Fibroblast of villous mesenchyme (primary cell): ENCODE measurements around the gene TMEM135. TPM values are rescaled to one million over a fixed set of nuclear protein-coding genes. Genes with fewer than 3 reads are reported as not detected.
A peak's percentile ranks its signal among the peaks of the same experiment; 100 is the strongest.

Source experiments
- DNase-seq: peaks from one replicate; pipeline ENCODE4 v3.0.0-alpha.2; 2010; ENCODE audit warnings: low read depth
- H3K4me3 ChIP-seq: 2 replicates; pipeline ENCODE4 v1.5.1; 2011; ENCODE audit warnings: low read depth, mild to moderate bottlenecking, low read length
- CTCF ChIP-seq: IDR thresholded peaks from 2 replicates; pipeline ENCODE4 v1.5.1; 2012; ENCODE audit warnings: low read depth, mild to moderate bottlenecking, low read length; ENCODE audit not compliant: insufficient read depth
- total RNA-seq: library from RNA; depleted of rRNA; stranded (reverse); fragments of >200 nt; gene quantifications from 2 replicates; pipeline ENCODE4 v1.2.3, GENCODE V29; 2012

The TMEM135 gene
- total RNA-seq, 1 donor, result 35.4 TPM

- TF ChIP-seq CTCF, result no peak
- no peak overlapping the region for H3K4me3 ChIP-seq
- DNase-seq, result no peak
Measured at GRCh38 chr11:87323899-87324298, 286.2 kb downstream of the TMEM135 start.

GRCh38 chr11:87324817-87325489, 287.2 kb downstream of the TMEM135 start:
- no peak overlapping the region for H3K4me3 ChIP-seq
- peak; percentile 22 for DNase-seq
- TF ChIP-seq CTCF, result no peak

GRCh38 chr11:87325490-87325872, 287.7 kb downstream of the TMEM135 start:
- H3K4me3 ChIP-seq, result no peak overlapping the region
- DNase-seq, result peak; percentile 41
- TF ChIP-seq CTCF, result no peak

- no peak overlapping the region for H3K4me3 ChIP-seq
- no peak for TF ChIP-seq CTCF
- no peak for DNase-seq
Measured at GRCh38 chr11:87326594-87326993, 288.9 kb downstream of the TMEM135 start.

GRCh38 chr11:87329172-87329571, 291.4 kb downstream of the TMEM135 start:
- DNase-seq, result no peak
- H3K4me3 ChIP-seq, result no peak overlapping the region
- no peak for TF ChIP-seq CTCF

- no peak overlapping the region for H3K4me3 ChIP-seq
- no peak for DNase-seq
- TF ChIP-seq CTCF, result no peak
Measured at GRCh38 chr11:87330187-87330601, 292.5 kb downstream of the TMEM135 start.

- H3K4me3 ChIP-seq, result no peak overlapping the region
- TF ChIP-seq CTCF, result no peak
- no peak for DNase-seq
Measured at GRCh38 chr11:87331273-87331672, 293.5 kb downstream of the TMEM135 start.
